ENCODE measurements around the gene CLSTN1. TPM values are rescaled to one million over a fixed set of nuclear protein-coding genes. Genes with fewer than 3 reads are reported as not detected.
A peak's percentile ranks its signal among the peaks of the same experiment; 100 is the strongest.

Gene CLSTN1
- total and polyA plus RNA-seq, 2 experiments from 2014 or later, result 70.9 to 81.5 TPM

DNA sequence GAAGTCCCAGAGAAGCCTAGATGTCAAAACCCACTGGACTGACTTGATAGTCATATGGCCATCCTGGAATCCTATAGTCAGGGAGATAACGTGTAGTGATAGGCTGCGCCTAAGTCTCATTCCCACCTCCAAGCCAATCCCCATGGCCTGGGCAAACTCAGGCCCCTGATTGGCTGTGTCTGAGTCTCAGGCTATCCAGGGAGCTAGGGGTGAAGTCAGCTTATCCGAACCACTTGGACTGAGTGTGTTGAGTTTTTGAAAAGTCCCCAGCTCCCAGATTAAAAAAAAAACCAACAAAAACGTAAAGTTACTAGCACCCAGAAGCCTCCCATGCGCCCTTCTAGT is 120.6 kb downstream of the CLSTN1 start:
- H3K27me3 ChIP-seq, result no peaks in the 10 kb centered on the region
- TF ChIP-seq, protein P1, sequence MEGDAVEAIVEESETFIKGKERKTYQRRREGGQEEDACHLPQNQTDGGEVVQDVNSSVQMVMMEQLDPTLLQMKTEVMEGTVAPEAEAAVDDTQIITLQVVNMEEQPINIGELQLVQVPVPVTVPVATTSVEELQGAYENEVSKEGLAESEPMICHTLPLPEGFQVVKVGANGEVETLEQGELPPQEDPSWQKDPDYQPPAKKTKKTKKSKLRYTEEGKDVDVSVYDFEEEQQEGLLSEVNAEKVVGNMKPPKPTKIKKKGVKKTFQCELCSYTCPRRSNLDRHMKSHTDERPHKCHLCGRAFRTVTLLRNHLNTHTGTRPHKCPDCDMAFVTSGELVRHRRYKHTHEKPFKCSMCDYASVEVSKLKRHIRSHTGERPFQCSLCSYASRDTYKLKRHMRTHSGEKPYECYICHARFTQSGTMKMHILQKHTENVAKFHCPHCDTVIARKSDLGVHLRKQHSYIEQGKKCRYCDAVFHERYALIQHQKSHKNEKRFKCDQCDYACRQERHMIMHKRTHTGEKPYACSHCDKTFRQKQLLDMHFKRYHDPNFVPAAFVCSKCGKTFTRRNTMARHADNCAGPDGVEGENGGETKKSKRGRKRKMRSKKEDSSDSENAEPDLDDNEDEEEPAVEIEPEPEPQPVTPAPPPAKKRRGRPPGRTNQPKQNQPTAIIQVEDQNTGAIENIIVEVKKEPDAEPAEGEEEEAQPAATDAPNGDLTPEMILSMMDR (IDR thresholded peaks at IDR 0.05; ENCODE audit: low read depth, low read length), result no peak
- no peaks in the 10 kb centered on the region for H3K4me1 ChIP-seq (ENCODE audit: low read depth)
- no peak for DNase-seq (ENCODE audit: low read depth in 1 of 2, low spot score in 1 of 2)
- H3K36me3 ChIP-seq, result no peaks in the 10 kb centered on the region
- H3K27ac ChIP-seq, result no peak overlapping the region
- H3K9me3 ChIP-seq (ENCODE audit: low read depth), result no peaks in the 10 kb centered on the region
- no peak overlapping the region for H3K4me3 ChIP-seq

DNA sequence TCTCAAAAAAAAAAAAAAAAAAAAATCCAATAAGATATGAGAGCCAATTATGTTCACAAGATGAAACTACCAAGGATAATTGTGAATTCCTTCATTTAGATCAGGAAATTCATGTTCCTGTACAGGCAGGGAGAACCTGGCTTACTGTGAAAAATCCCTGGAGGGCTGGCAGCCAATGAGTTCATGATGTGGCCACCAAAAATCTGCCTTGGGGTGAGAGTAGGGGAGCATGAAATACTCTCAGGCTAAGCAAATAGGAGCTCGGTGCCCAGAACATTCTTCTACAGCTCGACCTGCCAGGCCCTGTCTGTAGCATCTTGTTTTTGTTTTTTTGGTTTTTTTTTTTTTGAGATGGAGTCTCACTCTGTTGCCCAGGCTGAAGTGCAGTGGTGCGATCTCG is 122.1 kb downstream of the CLSTN1 start:
- no peaks in the 10 kb centered on the region for H3K36me3 ChIP-seq
- DNase-seq (ENCODE audit: low read depth in 1 of 2, low spot score in 1 of 2), result no peak
- H3K4me3 ChIP-seq, result no peak overlapping the region
- no peaks in the 10 kb centered on the region for H3K4me1 ChIP-seq (ENCODE audit: low read depth)
- H3K27ac ChIP-seq, result no peak overlapping the region
- TF ChIP-seq, protein P1 (IDR thresholded peaks at IDR 0.05; ENCODE audit: low read depth, low read length), result no peak
- no peaks in the 10 kb centered on the region for H3K9me3 ChIP-seq (ENCODE audit: low read depth)
- no peaks in the 10 kb centered on the region for H3K27me3 ChIP-seq

DNA sequence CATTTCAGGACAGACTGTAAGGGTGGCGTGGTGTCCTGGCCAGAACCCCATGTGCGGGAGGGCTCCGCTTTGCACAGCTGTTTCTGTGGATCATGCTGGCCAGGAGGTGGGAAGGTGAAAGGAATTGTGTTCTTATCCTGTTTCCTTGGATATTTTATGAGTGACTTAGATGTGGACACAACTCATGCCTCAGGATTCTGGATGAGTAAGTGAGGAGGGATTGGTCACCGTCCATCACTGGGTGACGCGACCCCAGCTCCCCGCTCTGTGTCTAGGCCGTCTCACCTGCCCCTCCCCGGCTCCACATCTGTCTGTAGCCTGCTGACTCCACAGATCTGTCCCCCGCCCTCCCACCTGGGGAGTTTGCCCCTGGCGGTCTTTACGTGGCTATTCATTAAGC is 123.4 kb downstream of the CLSTN1 start:
- peak in 1 of 2 donors; percentile 48 for DNase-seq (ENCODE audit: low read depth in 1 of 2, low spot score in 1 of 2)
- no peaks in the 10 kb centered on the region for H3K9me3 ChIP-seq (ENCODE audit: low read depth)
- TF ChIP-seq, protein P1 (IDR thresholded peaks at IDR 0.05; ENCODE audit: low read depth, low read length), result no peak
- H3K27ac ChIP-seq, result no peak overlapping the region
- no peaks in the 10 kb centered on the region for H3K4me1 ChIP-seq (ENCODE audit: low read depth)
- H3K36me3 ChIP-seq, result no peaks in the 10 kb centered on the region
- no peak overlapping the region for H3K4me3 ChIP-seq
- H3K27me3 ChIP-seq, result no peaks in the 10 kb centered on the region

DNA sequence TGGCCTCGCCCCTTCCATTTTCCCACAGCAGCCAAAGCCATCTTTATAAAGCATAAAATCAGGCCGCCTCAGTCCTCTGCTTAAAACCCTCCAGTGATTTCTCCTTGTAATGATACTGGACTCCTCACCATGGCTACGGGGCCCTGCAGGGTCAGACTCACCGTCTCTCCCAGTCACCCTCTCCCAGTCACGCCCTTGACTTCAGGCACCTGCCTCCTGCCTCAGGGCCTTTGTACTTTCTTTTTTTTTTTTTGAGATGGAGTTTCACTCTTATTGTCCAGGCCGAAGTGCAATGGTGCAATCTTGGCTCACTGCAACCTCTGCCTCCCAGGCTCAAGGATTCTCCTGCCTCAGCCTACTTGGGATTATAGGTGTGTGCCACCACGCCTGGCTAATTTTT is 124.4 kb downstream of the CLSTN1 start:
- no peaks in the 10 kb centered on the region for H3K36me3 ChIP-seq
- H3K9me3 ChIP-seq (ENCODE audit: low read depth), result no peaks in the 10 kb centered on the region
- no peaks in the 10 kb centered on the region for H3K27me3 ChIP-seq
- DNase-seq (ENCODE audit: low read depth in 1 of 2, low spot score in 1 of 2), result no peak
- TF ChIP-seq, protein P1 (IDR thresholded peaks at IDR 0.05; ENCODE audit: low read depth, low read length), result no peak
- H3K4me3 ChIP-seq, result no peak overlapping the region
- no peak overlapping the region for H3K27ac ChIP-seq
- no peaks in the 10 kb centered on the region for H3K4me1 ChIP-seq (ENCODE audit: low read depth)

DNA sequence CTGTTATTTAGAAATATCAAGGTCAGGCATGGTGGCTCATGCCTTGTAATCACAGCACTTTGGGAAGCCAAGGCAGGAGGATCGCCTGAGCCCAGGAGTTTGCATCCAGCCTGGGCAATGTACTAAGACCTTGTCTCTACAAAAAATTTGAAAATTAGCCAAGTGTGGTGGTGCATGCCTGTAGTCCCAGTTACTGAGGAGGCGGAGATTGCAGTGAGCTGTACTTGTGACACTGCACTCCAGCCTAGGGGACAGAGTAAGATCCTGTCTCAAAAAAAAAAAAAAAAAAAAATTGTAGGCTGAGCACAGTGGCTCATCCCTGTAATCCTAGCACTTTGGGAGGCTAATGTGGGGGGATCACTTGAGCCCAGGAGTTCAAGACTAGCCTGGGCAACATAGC is 127.0 kb downstream of the CLSTN1 start:
- Histone ChIP-seq H3K27me3 (peaks cover 4% of the 10 kb centered on the region), H3K9me3 (ENCODE audit: low read depth) (no peaks in the 10 kb centered on the region), H3K36me3 (no peaks in the 10 kb centered on the region), H3K27ac (no peak overlapping the region), H3K4me1 (ENCODE audit: low read depth) (no peaks in the 10 kb centered on the region), H3K4me3 (no peak overlapping the region)
- TF ChIP-seq, protein P1 (IDR thresholded peaks at IDR 0.05; ENCODE audit: low read depth, low read length), result no peak
- no peak for DNase-seq (ENCODE audit: low read depth in 1 of 2, low spot score in 1 of 2)

DNA sequence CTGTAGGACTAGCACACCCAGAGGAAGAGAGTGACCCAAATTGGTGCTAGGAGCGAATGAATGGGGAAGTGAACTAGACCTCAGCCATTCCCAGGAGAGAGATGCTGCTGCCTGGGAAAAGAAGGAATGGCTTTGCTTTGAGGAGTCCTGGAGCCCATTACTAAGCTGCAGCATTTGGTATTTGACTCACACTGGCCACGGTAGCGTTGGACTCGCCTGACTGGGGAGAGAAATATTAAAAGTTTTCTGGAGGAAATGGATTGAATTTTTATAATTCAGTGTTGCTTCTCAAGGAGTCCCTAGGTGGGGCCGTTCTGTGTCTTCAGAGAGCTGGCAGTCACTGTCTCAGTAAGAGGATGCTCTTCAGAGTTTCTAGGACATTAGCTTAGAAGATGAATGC is 132.1 kb downstream of the CLSTN1 start:
- TF ChIP-seq, protein P1 (IDR thresholded peaks at IDR 0.05; ENCODE audit: low read depth, low read length), result no peak
- Histone ChIP-seq H3K36me3 (no peaks in the 10 kb centered on the region), H3K4me3 (no peak overlapping the region), H3K27me3 (peaks cover 36% of the 10 kb centered on the region), H3K9me3 (ENCODE audit: low read depth) (no peaks in the 10 kb centered on the region), H3K27ac (no peak overlapping the region), H3K4me1 (ENCODE audit: low read depth) (no peaks in the 10 kb centered on the region)
- DNase-seq (ENCODE audit: low read depth in 1 of 2, low spot score in 1 of 2), result no peak

Measured in cardiac muscle cell (in vitro differentiated cells and primary cell).